Neural progenitor cell (in vitro differentiated cells): ENCODE measurements around the gene MAP3K4.

Source experiments
- CTCF ChIP-seq: fragments of 200-600 bp; sonication (generic); IDR thresholded peaks from 2 replicates; pipeline ENCODE4 v1.5.1; 2017; ENCODE audit warnings: antibody characterized with exemption, mild to moderate bottlenecking
- EZH2 ChIP-seq: fragments of 200-600 bp; sonication (generic); IDR thresholded peaks from 2 replicates; pipeline ENCODE4 v1.6.1; 2017; ENCODE audit warnings: antibody characterized with exemption, mild to moderate bottlenecking, moderate library complexity
- EZH2phosphoT487 ChIP-seq: fragments of 200-600 bp; sonication (generic); IDR thresholded peaks from 2 replicates; pipeline ENCODE4 v1.6.1; 2017; ENCODE audit warnings: antibody characterized with exemption

DNA sequence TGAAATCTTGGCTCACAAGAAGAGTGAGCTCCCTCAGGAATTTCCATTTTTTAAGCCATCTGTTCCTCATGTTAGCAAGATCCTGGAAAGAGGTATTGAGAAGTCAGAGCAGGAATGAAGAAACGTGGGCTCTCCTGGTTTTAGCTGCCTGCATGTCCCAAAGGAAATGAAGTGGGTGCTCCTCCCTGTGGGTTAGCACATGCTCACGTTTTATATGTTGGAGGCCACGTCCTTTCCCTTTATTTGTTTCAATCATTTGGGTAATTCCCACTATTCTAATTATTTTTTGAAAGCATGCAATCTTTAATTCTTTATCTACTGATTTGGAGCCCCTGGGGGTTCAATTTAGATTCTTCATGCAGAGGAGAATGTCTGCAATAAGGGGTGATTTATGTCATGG, 4.3 kb upstream of the MAP3K4 start:
- TF ChIP-seq EZH2phosphoT487 (no peak), CTCF (no peak), EZH2 (no peak)
